Adrenal gland (tissue), 5 donors: Measurements from ENCODE around the gene ZNF260.

Source experiments
- POLR2A ChIP-seq, 2 donors: fragments of 450-650 bp; IDR thresholded peaks; one replicate each; pipeline ENCODE4 v1.6.1; 2017; ENCODE audit warnings: antibody characterized with exemption in 2 of 2, mild to moderate bottlenecking in 2 of 2, moderate library complexity in 1 of 2
- TF ChIP-seq, protein P1 (sequence below), 6 experiments: fragments of 450-650 bp in 4 of 6; fragments of 200-600 bp in 2 of 6; sonication (generic) in 1 of 6; IDR thresholded peaks; 1 replicate in 5 of 6; 2 replicates in 1 of 6; pipeline versions ENCODE4 v1.5.1 to v1.8.0; 2016 to 2021; ENCODE audit warnings: antibody characterized with exemption in 6 of 6, mild to moderate bottlenecking in 2 of 6, moderate library complexity in 1 of 6
- donor health status: DM: no; HTN: no; CAD: no.

DNA sequence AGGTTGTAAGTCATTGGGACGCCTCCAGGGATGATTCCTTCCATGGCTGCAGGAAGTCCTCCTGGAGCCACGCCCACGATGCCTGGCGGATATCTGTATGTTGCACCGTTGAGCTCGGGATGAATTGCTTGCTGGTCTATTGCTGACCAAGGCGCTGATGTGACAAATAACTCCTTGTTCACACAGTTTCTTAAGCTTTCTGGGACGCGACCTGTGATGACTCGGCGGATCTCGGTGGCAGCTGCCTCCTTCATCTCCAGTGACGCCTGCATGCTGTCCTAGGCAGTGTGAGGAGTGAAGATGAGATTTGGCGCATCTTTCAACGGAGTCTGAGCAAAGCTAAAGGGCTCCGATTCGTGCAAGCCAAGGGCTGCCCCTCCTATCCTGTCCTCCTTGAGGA, 31.1 kb downstream of the ZNF260 start:
- TF ChIP-seq, protein P1, sequence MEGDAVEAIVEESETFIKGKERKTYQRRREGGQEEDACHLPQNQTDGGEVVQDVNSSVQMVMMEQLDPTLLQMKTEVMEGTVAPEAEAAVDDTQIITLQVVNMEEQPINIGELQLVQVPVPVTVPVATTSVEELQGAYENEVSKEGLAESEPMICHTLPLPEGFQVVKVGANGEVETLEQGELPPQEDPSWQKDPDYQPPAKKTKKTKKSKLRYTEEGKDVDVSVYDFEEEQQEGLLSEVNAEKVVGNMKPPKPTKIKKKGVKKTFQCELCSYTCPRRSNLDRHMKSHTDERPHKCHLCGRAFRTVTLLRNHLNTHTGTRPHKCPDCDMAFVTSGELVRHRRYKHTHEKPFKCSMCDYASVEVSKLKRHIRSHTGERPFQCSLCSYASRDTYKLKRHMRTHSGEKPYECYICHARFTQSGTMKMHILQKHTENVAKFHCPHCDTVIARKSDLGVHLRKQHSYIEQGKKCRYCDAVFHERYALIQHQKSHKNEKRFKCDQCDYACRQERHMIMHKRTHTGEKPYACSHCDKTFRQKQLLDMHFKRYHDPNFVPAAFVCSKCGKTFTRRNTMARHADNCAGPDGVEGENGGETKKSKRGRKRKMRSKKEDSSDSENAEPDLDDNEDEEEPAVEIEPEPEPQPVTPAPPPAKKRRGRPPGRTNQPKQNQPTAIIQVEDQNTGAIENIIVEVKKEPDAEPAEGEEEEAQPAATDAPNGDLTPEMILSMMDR (IDR thresholded peaks at IDR 0.05) = no peak
- TF ChIP-seq POLR2A (IDR thresholded peaks at IDR 0.05) = no peak
